HepG2 (cell line): ENCODE measurements around the gene ICE2. TPM values are rescaled to one million over a fixed set of nuclear protein-coding genes. Genes with fewer than 3 reads are reported as not detected.

Source experiments
- ATAC-seq: fragments of 200-7000 bp; cut with Tn5 transposase; 3 replicates; pipeline ENCODE4 v1.9.1; 2020; ENCODE audit warnings: mild to moderate bottlenecking, moderate library complexity
- BruUV-seq: library from RNA; stranded (reverse); fragments of 400-500 nt; replicated peaks from 2 replicates; lab custom pipeline; 2021; lab: Mats Ljungman, UMichigan
- CTCF ChIA-PET: fragments of 300-600 bp; formaldehyde crosslinking; extraction: SDS; loops from one replicate; lab custom pipeline; 2021; ENCODE audit warnings: low total read pairs, inconsistent platforms, low intra/inter-chr PET ratio; lab: Yijun Ruan, JAX
- POLR2A ChIA-PET: fragments of 350-600 bp; sonication (Branson Sonifier 250); formaldehyde crosslinking; loops from one replicate; lab custom pipeline; 2020; ENCODE audit warnings: antibody characterized with exemption, inconsistent platforms; lab: Yijun Ruan, JAX
- DNase-seq: peaks from one replicate; pipeline ENCODE4 v3.0.0-alpha.2; 2015; ENCODE audit warnings: low spot score
- FAIRE-seq: peaks from 3 replicates; lab custom pipeline; 2011; peaks lifted over from hg19 to GRCh38; lab: Jason Lieb, UNC
- H2AFZ ChIP-seq: one replicate; pipeline ENCODE4 v1.6.1; 2011; ENCODE audit warnings: low read length, inconsistent platforms
- H3K27ac ChIP-seq: fragments of 300-600 bp; 3 replicates; pipeline ENCODE4 v1.8.0; 2011; ENCODE audit warnings: mixed run types, mild to moderate bottlenecking, mixed read lengths, low read length, inconsistent platforms; ENCODE audit not compliant: insufficient read depth; ENCODE audit errors: extremely low read length
- H3K27me3 ChIP-seq, 2 experiments: fragments of 200-600 bp in 1 of 2; 2 replicates in 1 of 2; 3 replicates in 1 of 2; pipeline versions ENCODE4 v1.6.0 to v1.8.0; 2011; ENCODE audit warnings: low read length in 2 of 2, mild to moderate bottlenecking in 2 of 2, moderate library complexity in 2 of 2, inconsistent platforms in 1 of 2; ENCODE audit not compliant: insufficient read depth in 2 of 2, control insufficient read depth in 1 of 2
- H3K36me3 ChIP-seq, 2 experiments: fragments of 200-600 bp in 1 of 2; replicated peaks in 1 of 2; 2 replicates in 1 of 2; 3 replicates in 1 of 2; pipeline versions ENCODE4 v1.5.1 to v1.8.0; 2011; ENCODE audit warnings: low read length in 2 of 2, inconsistent platforms in 1 of 2; ENCODE audit not compliant: insufficient read depth in 2 of 2, control insufficient read depth in 1 of 2
- H3K4me1 ChIP-seq: 2 replicates; pipeline ENCODE4 v1.5.1; 2012; ENCODE audit warnings: low read length, inconsistent platforms; ENCODE audit not compliant: insufficient read depth
- H3K4me2 ChIP-seq: 2 replicates; pipeline ENCODE4 v1.6.0; 2011; ENCODE audit warnings: low read depth, low read length, inconsistent platforms
- H3K4me3 ChIP-seq, 3 experiments: fragments of 200-600 bp in 1 of 3; sonication (generic), shearing (Covaris generic) in 1 of 3; replicated peaks in 1 of 3; 2 replicates each; pipeline ENCODE4 v1.5.1; 2011 to 2016; ENCODE audit warnings: low read length in 3 of 3, inconsistent platforms in 2 of 3, low read depth in 2 of 3, mild to moderate bottlenecking in 2 of 3, control low read depth in 1 of 3, mixed read lengths in 1 of 3; ENCODE audit not compliant: insufficient read depth in 1 of 3
- H3K79me2 ChIP-seq: one replicate; pipeline ENCODE4 v1.6.1; 2011; ENCODE audit warnings: low read length, inconsistent platforms; ENCODE audit not compliant: insufficient read depth
- H3K9ac ChIP-seq: 2 replicates; pipeline ENCODE4 v1.6.0; 2011; ENCODE audit warnings: mild to moderate bottlenecking, low read depth, low read length, inconsistent platforms; ENCODE audit not compliant: insufficient read depth
- H3K9me3 ChIP-seq: 2 replicates; pipeline ENCODE4 v1.5.1; 2012; ENCODE audit warnings: mild to moderate bottlenecking, low read length
- H4K20me1 ChIP-seq: 2 replicates; pipeline ENCODE4 v1.6.0; 2011; ENCODE audit warnings: inconsistent platforms, mild to moderate bottlenecking, low read length, moderate library complexity; ENCODE audit not compliant: insufficient read depth
- ASH2L ChIP-seq: fragments of 300-600, 200-600 bp; sonication (generic); IDR thresholded peaks from 2 replicates; pipeline ENCODE4 v1.7.0; 2017; ENCODE audit warnings: low read depth, mild to moderate bottlenecking, moderate library complexity, mixed read lengths, low read length; ENCODE audit not compliant: insufficient read length
- CEBPB ChIP-seq: IDR thresholded peaks from 2 replicates; pipeline ENCODE4 v1.6.1; 2011; ENCODE audit warnings: low read depth, low read length, improper control_type of control experiment, borderline replicate concordance
- KLF13 ChIP-seq: sonication (generic); formaldehyde crosslinking; IDR thresholded peaks from 2 replicates; pipeline ENCODE4 v1.4.0; 2020; ENCODE audit warnings: mild to moderate bottlenecking, missing genetic modification reagents
- KLF15 ChIP-seq: sonication (generic); formaldehyde crosslinking; IDR thresholded peaks from 2 replicates; pipeline ENCODE4 v1.8.1; 2023; ENCODE audit warnings: borderline replicate concordance, mild to moderate bottlenecking, inconsistent platforms, missing genetic modification reagents, mixed read lengths
- MLLT10 ChIP-seq: sonication (generic); formaldehyde crosslinking; IDR thresholded peaks from 2 replicates; pipeline ENCODE4 v1.4.0; 2020; ENCODE audit warnings: missing genetic modification reagents
- NFE2L1 ChIP-seq: sonication (generic); formaldehyde crosslinking; IDR thresholded peaks from 2 replicates; pipeline ENCODE4 v1.4.0; 2020; ENCODE audit warnings: missing genetic modification reagents, mild to moderate bottlenecking, borderline replicate concordance
- RCOR2 ChIP-seq: IDR thresholded peaks from 2 replicates; pipeline ENCODE4 v1.6.1; 2016; ENCODE audit warnings: missing biosample characterization, missing genetic modification reagents
- SALL1 ChIP-seq: sonication (generic); formaldehyde crosslinking; IDR thresholded peaks from 2 replicates; pipeline ENCODE4 v1.8.0; 2022; ENCODE audit warnings: mild to moderate bottlenecking, missing genetic modification reagents
- SIX1 ChIP-seq: sonication (generic); formaldehyde crosslinking; IDR thresholded peaks from 2 replicates; pipeline ENCODE4 v1.4.0; 2020; ENCODE audit warnings: missing genetic modification reagents, borderline replicate concordance
- SPEN ChIP-seq: sonication (generic); formaldehyde crosslinking; IDR thresholded peaks from 2 replicates; pipeline ENCODE4 v1.5.1; 2020; ENCODE audit warnings: low read depth, mild to moderate bottlenecking, missing genetic modification reagents
- TCF12 ChIP-seq, 2 experiments: fragments of 450-650 bp in 1 of 2; sonication (generic) in 1 of 2; formaldehyde crosslinking in 1 of 2; IDR thresholded peaks; 2 replicates each; pipeline versions ENCODE4 v1.6.1 to v1.8.0; 2017 to 2022; ENCODE audit warnings: antibody characterized with exemption in 1 of 2, mild to moderate bottlenecking in 1 of 2, missing genetic modification reagents in 1 of 2, moderate library complexity in 1 of 2
- ZBTB7A ChIP-seq: sonication (generic); formaldehyde crosslinking; IDR thresholded peaks from 2 replicates; pipeline ENCODE4 v1.8.0; 2022; ENCODE audit warnings: mild to moderate bottlenecking, missing genetic modification reagents
- ZMYM4 ChIP-seq: sonication (generic); formaldehyde crosslinking; IDR thresholded peaks from 2 replicates; pipeline ENCODE4 v1.8.1; 2023; ENCODE audit warnings: mild to moderate bottlenecking, missing genetic modification reagents
- ZNF296 ChIP-seq: sonication (generic); formaldehyde crosslinking; conservative IDR thresholded peaks from 2 replicates; pipeline ENCODE4 v1.5.0; 2020; ENCODE audit warnings: mild to moderate bottlenecking, missing genetic modification reagents
- ZNF430 ChIP-seq: sonication (generic); formaldehyde crosslinking; IDR thresholded peaks from 2 replicates; pipeline ENCODE4 v1.9.0; 2021; ENCODE audit warnings: mild to moderate bottlenecking, missing genetic modification reagents
- ZNF431 ChIP-seq: sonication (generic); formaldehyde crosslinking; IDR thresholded peaks from 2 replicates; pipeline ENCODE4 v1.9.0; 2022; ENCODE audit warnings: missing genetic modification reagents, low read depth, mild to moderate bottlenecking, borderline replicate concordance
- ZNF747 ChIP-seq: sonication (generic); formaldehyde crosslinking; IDR thresholded peaks from 2 replicates; pipeline ENCODE4 v1.8.1; 2023; ENCODE audit warnings: missing genetic modification reagents, mild to moderate bottlenecking, borderline replicate concordance
- ZNF782 ChIP-seq: sonication (generic); formaldehyde crosslinking; IDR thresholded peaks from 2 replicates; pipeline ENCODE4 v1.4.0; 2020; ENCODE audit warnings: missing genetic modification reagents, mild to moderate bottlenecking, borderline replicate concordance
- WGBS: methylation state at CpG from one replicate; pipeline ENCODE4 v1.1.6; 2017; ENCODE audit warnings: low lambda C conversion rate; 5-methylcytosine and 5-hydroxymethylcytosine counted together
- in situ Hi-C: cut with HindIII; loops from 2 replicates; pipeline ENCODE4 v1.10.0; 2017; ENCODE audit warnings: low pct_unique_long_range_greater_than_20kb; ENCODE audit not compliant: extremely low pct_ligation_motif_present
- intact Hi-C: fragments of 100-400 bp; cut with micrococcal nuclease; formaldehyde crosslinking; loops from one replicate; pipeline ENCODE4 v1.10.0; 2022; ENCODE audit not compliant: unreplicated experiment
- polyA plus RNA-seq, 8 experiments: library from polyadenylated mRNA; depleted of rRNA in 3 of 8; stranded (reverse) in 7 of 8; unstranded in 1 of 8; fragments of >200 nt; fragmentation: Illumina TruSeq in 4 of 8; extraction: Trizol in 4 of 8; gene quantifications; 2 replicates each; pipeline versions ENCODE4 v1.2.1 to v1.2.3, GENCODE V29; 2011 to 2016; ENCODE audit warnings: low read depth in 4 of 8, missing spikeins in 1 of 8, mixed read lengths in 1 of 8; ENCODE audit not compliant: insufficient read depth in 1 of 8
- total RNA-seq, 5 experiments: library from RNA; depleted of rRNA; stranded (reverse); fragments of >200 nt; fragmentation: Illumina TruSeq; extraction: Trizol; gene quantifications; 2 replicates each; pipeline ENCODE4 v1.2.3, GENCODE V29; 2016; ENCODE audit warnings: low read depth in 1 of 5
- TF ChIP-seq, protein P1 (sequence below): IDR thresholded peaks from 2 replicates; pipeline ENCODE4 v1.6.1; 2018; ENCODE audit warnings: missing genetic modification reagents, mild to moderate bottlenecking, missing compliant biosample characterization
- TF ChIP-seq, protein P2 (sequence below): sonication (generic); formaldehyde crosslinking; IDR thresholded peaks from 2 replicates; pipeline ENCODE4 v1.4.0; 2020; ENCODE audit warnings: missing genetic modification reagents, borderline replicate concordance
- TF ChIP-seq, protein P3 (sequence below): IDR thresholded peaks from 2 replicates; pipeline ENCODE4 v1.6.1; 2012; ENCODE audit warnings: inconsistent platforms
- TF ChIP-seq, protein P4 (sequence below): sonication (generic); formaldehyde crosslinking; IDR thresholded peaks from 2 replicates; pipeline ENCODE4 v1.8.0; 2022; ENCODE audit warnings: low read depth, missing genetic modification reagents

The ICE2 gene
- total and polyA plus RNA-seq, 2 of the 13 experiments (the other 11 are each of a cell fraction or from before 2014, with no cell fraction given), result 24.8 to 26.4 TPM

DNA sequence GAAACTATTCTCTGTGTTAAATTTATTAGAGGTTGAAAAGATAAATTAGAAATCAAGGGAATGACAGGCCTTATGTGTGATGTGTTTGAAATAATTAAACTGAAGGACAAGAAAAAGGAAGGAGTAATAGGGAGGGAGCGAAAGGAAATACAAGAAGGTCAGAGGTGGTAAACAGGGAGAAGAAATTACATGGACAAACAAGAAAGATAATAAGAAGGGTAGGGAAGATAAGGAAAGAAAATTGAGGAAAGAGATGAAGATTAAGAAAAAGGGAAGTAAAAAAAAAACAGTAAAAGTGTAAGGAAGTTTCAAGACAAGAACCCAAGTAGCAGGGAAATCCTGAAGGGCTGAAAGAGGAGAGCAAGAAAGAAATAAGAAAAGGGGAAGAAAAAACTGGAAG, 54.9 kb downstream of the ICE2 start (continued):
- TF ChIP-seq, protein P1, sequence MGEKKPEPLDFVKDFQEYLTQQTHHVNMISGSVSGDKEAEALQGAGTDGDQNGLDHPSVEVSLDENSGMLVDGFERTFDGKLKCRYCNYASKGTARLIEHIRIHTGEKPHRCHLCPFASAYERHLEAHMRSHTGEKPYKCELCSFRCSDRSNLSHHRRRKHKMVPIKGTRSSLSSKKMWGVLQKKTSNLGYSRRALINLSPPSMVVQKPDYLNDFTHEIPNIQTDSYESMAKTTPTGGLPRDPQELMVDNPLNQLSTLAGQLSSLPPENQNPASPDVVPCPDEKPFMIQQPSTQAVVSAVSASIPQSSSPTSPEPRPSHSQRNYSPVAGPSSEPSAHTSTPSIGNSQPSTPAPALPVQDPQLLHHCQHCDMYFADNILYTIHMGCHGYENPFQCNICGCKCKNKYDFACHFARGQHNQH (CRISPR knock-in tag), result no peak
- TF ChIP-seq ZMYM4 (no peak), NFE2L1 (CRISPR knock-in tag) (no peak), SALL1 (no peak), ASH2L (no peak), SIX1 (CRISPR knock-in tag) (no peak), ZBTB7A (CRISPR knock-in tag) (no peak), MLLT10 (no peak), ZNF296 (CRISPR knock-in tag) (no peak)
- TF ChIP-seq, protein P2, sequence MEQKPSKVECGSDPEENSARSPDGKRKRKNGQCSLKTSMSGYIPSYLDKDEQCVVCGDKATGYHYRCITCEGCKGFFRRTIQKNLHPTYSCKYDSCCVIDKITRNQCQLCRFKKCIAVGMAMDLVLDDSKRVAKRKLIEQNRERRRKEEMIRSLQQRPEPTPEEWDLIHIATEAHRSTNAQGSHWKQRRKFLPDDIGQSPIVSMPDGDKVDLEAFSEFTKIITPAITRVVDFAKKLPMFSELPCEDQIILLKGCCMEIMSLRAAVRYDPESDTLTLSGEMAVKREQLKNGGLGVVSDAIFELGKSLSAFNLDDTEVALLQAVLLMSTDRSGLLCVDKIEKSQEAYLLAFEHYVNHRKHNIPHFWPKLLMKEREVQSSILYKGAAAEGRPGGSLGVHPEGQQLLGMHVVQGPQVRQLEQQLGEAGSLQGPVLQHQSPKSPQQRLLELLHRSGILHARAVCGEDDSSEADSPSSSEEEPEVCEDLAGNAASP (CRISPR knock-in tag), result no peak
- TF ChIP-seq, all 625 proteins: peak for 0

DNA sequence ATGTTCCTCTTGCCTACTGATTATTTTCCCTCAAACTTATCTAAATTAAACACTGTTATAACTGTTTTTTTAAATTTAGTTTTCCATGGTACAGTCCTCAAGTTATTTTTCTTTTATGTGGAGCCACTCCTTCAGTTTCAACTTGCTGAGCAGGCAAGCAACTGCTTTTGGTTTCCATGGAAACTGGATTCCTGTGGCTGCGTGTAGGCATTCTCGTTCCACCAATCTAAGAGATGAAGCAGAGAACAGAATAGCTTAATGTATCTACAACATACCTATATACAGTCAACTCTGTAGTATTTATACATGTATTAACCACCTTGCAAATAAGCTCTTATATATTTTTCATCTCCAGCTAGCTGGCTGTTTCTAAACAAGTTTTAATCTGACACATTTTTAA, 55.4 kb downstream of the ICE2 start:
- ChIA-PET CTCF (no interaction called here), POLR2A (no interaction called here)
- no peak for ATAC-seq
- intact Hi-C loops, result no loop called here
- no peak overlapping the region for H3K27ac ChIP-seq
- 83% methylated on average over 2 of the region's 2 CpGs for WGBS
- no peak for FAIRE-seq
- no peak overlapping the region for H3K4me2 ChIP-seq
- no peaks in the 10 kb centered on the region for H4K20me1 ChIP-seq
- DNase-seq, result peak; percentile 44
- peaks cover 25% of the 10 kb centered on the region for H3K4me1 ChIP-seq
- in situ Hi-C loops, result no loop called here
- H2AFZ ChIP-seq, result no peak overlapping the region
- H3K79me2 ChIP-seq, result no peaks in the 10 kb centered on the region
- peaks cover 4 to 11% of the 10 kb centered on the region in 2 experiments; a peak in 4 of 5 replicates for H3K36me3 ChIP-seq
- H3K27me3 ChIP-seq, result no peaks in the 10 kb centered on the region
- no peaks in the 10 kb centered on the region for H3K9me3 ChIP-seq
- BruUV-seq, result no TSS peak
- H3K4me3 ChIP-seq, result no peak overlapping the region
- no peak overlapping the region for H3K9ac ChIP-seq
- no peak for TF ChIP-seq CEBPB
- TF ChIP-seq, protein P3, sequence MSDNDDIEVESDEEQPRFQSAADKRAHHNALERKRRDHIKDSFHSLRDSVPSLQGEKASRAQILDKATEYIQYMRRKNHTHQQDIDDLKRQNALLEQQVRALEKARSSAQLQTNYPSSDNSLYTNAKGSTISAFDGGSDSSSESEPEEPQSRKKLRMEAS, result no peak
- no peak for TF ChIP-seq SPEN
- no peak for TF ChIP-seq KLF13 (CRISPR knock-in tag)
- no peak for TF ChIP-seq TCF12 (IDR thresholded peaks at IDR 0.05)
- TF ChIP-seq TCF12 (CRISPR knock-in tag; IDR thresholded peaks at IDR 0.05), result no peak
- TF ChIP-seq ZNF747 (CRISPR knock-in tag), result no peak
- TF ChIP-seq, protein P4, sequence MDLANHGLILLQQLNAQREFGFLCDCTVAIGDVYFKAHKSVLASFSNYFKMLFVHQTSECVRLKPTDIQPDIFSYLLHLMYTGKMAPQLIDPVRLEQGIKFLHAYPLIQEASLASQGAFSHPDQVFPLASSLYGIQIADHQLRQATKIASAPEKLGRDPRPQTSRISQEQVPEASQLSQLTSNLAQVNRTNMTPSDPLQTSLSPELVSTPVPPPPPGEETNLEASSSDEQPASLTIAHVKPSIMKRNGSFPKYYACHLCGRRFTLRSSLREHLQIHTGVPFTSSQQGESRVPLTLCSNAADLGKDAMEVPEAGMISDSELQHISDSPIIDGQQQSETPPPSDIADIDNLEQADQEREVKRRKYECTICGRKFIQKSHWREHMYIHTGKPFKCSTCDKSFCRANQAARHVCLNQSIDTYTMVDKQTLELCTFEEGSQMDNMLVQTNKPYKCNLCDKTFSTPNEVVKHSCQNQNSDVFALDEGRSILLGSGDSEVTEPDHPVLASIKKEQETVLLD (CRISPR knock-in tag), result no peak
- no peak for TF ChIP-seq KLF15 (CRISPR knock-in tag)
- no peak for TF ChIP-seq ZNF430 (CRISPR knock-in tag)
- TF ChIP-seq ZNF782, result no peak
- TF ChIP-seq RCOR2 (CRISPR knock-in tag), result no peak
- TF ChIP-seq ZNF431 (CRISPR knock-in tag), result no peak
